HepG2 (cell line): ENCODE measurements around the gene PRR29. TPM values are rescaled to one million over a fixed set of nuclear protein-coding genes. Genes with fewer than 3 reads are reported as not detected.

Experiments
- ADNP ChIP-seq: sonication (generic); formaldehyde crosslinking; IDR thresholded peaks from 2 replicates; pipeline ENCODE4 v1.4.0; 2020; ENCODE audit warnings: missing genetic modification reagents
- BRCA1 ChIP-seq: sonication (generic); formaldehyde crosslinking; IDR thresholded peaks from 2 replicates; pipeline ENCODE4 v1.4.0; 2020; ENCODE audit warnings: missing genetic modification reagents
- ERF ChIP-seq: IDR thresholded peaks from 2 replicates; pipeline ENCODE4 v1.6.1; 2018; ENCODE audit warnings: missing biosample characterization, missing genetic modification reagents
- HNRNPLL ChIP-seq: fragments of 200-400 bp; formaldehyde crosslinking; IDR thresholded peaks from 2 replicates; pipeline ENCODE4 v1.6.1; 2017; ENCODE audit warnings: mild to moderate bottlenecking, low read depth, low read length; ENCODE audit not compliant: poor library complexity, severe bottlenecking
- KAT8 ChIP-seq: IDR thresholded peaks from 2 replicates; pipeline ENCODE4 v1.6.1; 2016; ENCODE audit warnings: missing genetic modification reagents, missing compliant biosample characterization
- MEF2D ChIP-seq: sonication (generic); formaldehyde crosslinking; IDR thresholded peaks from 2 replicates; pipeline ENCODE4 v1.5.1; 2020; ENCODE audit warnings: mild to moderate bottlenecking, missing genetic modification reagents
- NONO ChIP-seq, 2 experiments: fragments of 450-650 bp in 1 of 2; sonication (generic) in 1 of 2; formaldehyde crosslinking in 1 of 2; IDR thresholded peaks in 1 of 2; conservative IDR thresholded peaks in 1 of 2; 2 replicates each; pipeline versions ENCODE4 v1.6.1 to v1.8.0; 2017 to 2022; ENCODE audit warnings: mild to moderate bottlenecking in 1 of 2, missing genetic modification reagents in 1 of 2, moderate library complexity in 1 of 2
- SYNCRIP ChIP-seq: fragments of 200-400 bp; formaldehyde crosslinking; IDR thresholded peaks from 2 replicates; pipeline ENCODE4 v1.6.1; 2018; ENCODE audit warnings: mild to moderate bottlenecking, low read depth, low read length; ENCODE audit not compliant: insufficient read depth
- ZBTB20 ChIP-seq: sonication (generic); formaldehyde crosslinking; IDR thresholded peaks from 2 replicates; pipeline ENCODE4 v1.8.1; 2023; ENCODE audit warnings: missing genetic modification reagents, low read depth, mild to moderate bottlenecking, borderline replicate concordance
- ZEB1 ChIP-seq: IDR thresholded peaks from 2 replicates; pipeline ENCODE4 v1.6.1; 2012; ENCODE audit warnings: mild to moderate bottlenecking, low read depth, inconsistent platforms; ENCODE audit not compliant: insufficient replicate concordance
- ZNF251 ChIP-seq: sonication (generic); formaldehyde crosslinking; IDR thresholded peaks from 2 replicates; pipeline ENCODE4 v1.9.0; 2021; ENCODE audit warnings: mild to moderate bottlenecking, missing genetic modification reagents
- ZNF33B ChIP-seq: sonication (generic); formaldehyde crosslinking; IDR thresholded peaks from 2 replicates; pipeline ENCODE4 v1.5.1; 2020; ENCODE audit warnings: mild to moderate bottlenecking, missing genetic modification reagents
- ZNF44 ChIP-seq: sonication (generic); formaldehyde crosslinking; IDR thresholded peaks from 2 replicates; pipeline ENCODE4 v1.5.1; 2020; ENCODE audit warnings: mild to moderate bottlenecking, missing genetic modification reagents
- ZNF549 ChIP-seq: sonication (generic); formaldehyde crosslinking; IDR thresholded peaks from 2 replicates; pipeline ENCODE4 v1.5.0; 2020; ENCODE audit warnings: missing genetic modification reagents
- ZNF556 ChIP-seq: sonication (generic); formaldehyde crosslinking; IDR thresholded peaks from 2 replicates; pipeline ENCODE4 v1.4.0; 2020; ENCODE audit warnings: mild to moderate bottlenecking, missing genetic modification reagents, borderline replicate concordance
- ZNF563 ChIP-seq: sonication (generic); formaldehyde crosslinking; IDR thresholded peaks from 2 replicates; pipeline ENCODE4 v1.8.0; 2022; ENCODE audit warnings: mild to moderate bottlenecking, moderate library complexity, missing genetic modification reagents
- ZNF747 ChIP-seq: sonication (generic); formaldehyde crosslinking; IDR thresholded peaks from 2 replicates; pipeline ENCODE4 v1.8.1; 2023; ENCODE audit warnings: missing genetic modification reagents, mild to moderate bottlenecking, borderline replicate concordance
- ZZZ3 ChIP-seq: sonication (generic); formaldehyde crosslinking; IDR thresholded peaks from 2 replicates; pipeline ENCODE4 v1.4.0; 2020; ENCODE audit warnings: missing genetic modification reagents, mild to moderate bottlenecking, borderline replicate concordance
- polyA plus RNA-seq, 8 experiments: library from polyadenylated mRNA; depleted of rRNA in 3 of 8; stranded (reverse) in 7 of 8; unstranded in 1 of 8; fragments of >200 nt; fragmentation: Illumina TruSeq in 4 of 8; extraction: Trizol in 4 of 8; gene quantifications; 2 replicates each; pipeline versions ENCODE4 v1.2.1 to v1.2.3, GENCODE V29; 2011 to 2016; ENCODE audit warnings: low read depth in 4 of 8, missing spikeins in 1 of 8, mixed read lengths in 1 of 8; ENCODE audit not compliant: insufficient read depth in 1 of 8
- total RNA-seq, 5 experiments: library from RNA; depleted of rRNA; stranded (reverse); fragments of >200 nt; fragmentation: Illumina TruSeq; extraction: Trizol; gene quantifications; 2 replicates each; pipeline ENCODE4 v1.2.3, GENCODE V29; 2016; ENCODE audit warnings: low read depth in 1 of 5
- TF ChIP-seq, protein P1 (sequence below): sonication (generic); formaldehyde crosslinking; IDR thresholded peaks from 2 replicates; pipeline ENCODE4 v1.5.0; 2020; ENCODE audit warnings: missing genetic modification reagents, mild to moderate bottlenecking, borderline replicate concordance
- TF ChIP-seq, protein P2 (sequence below): sonication (generic); formaldehyde crosslinking; conservative IDR thresholded peaks from 2 replicates; pipeline ENCODE4 v1.4.0; 2020; ENCODE audit warnings: mild to moderate bottlenecking, missing genetic modification reagents, moderate library complexity
- TF ChIP-seq, protein P3 (sequence below): IDR thresholded peaks from 2 replicates; pipeline ENCODE4 v1.6.1; 2016; ENCODE audit warnings: missing genetic modification reagents, missing compliant biosample characterization
- TF ChIP-seq, protein P4 (sequence below): sonication (generic); formaldehyde crosslinking; IDR thresholded peaks from 2 replicates; pipeline ENCODE4 v1.5.0; 2020; ENCODE audit warnings: mild to moderate bottlenecking, missing genetic modification reagents, borderline replicate concordance

The PRR29 gene
- total and polyA plus RNA-seq, 2 of the 13 experiments (the other 11 are each of a cell fraction or from before 2014, with no cell fraction given): 0.07 to 0.20 TPM

DNA sequence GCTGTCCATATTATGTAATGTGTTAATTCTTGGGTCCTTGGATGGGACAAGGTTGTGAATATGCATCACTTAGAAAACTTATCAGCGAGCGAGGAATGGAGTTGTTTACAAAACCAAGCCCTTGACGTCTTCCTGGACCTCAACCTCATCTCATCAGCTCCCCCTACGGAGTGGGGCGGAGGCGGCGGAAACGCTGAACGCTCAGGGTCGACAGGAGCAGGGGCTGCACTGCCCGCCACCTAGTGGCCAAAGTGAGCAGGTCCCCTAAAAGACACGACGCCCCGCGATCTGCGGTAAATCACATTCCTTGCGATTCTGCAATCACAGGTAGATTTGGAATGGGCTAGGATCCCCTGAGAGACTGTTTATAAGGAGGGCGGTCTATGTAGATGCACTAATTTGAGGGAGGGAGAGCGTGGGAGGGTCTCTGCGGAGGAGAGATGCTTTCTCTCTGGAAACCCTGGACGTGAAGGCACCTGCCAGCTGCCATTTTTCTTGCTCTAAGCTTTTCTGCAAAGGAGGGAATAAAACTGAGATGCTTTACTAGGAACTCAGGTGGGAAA lies 27.7 kb downstream of the PRR29 start (continued):
- no peak for TF ChIP-seq ZZZ3 (CRISPR knock-in tag)
- TF ChIP-seq, protein P1, sequence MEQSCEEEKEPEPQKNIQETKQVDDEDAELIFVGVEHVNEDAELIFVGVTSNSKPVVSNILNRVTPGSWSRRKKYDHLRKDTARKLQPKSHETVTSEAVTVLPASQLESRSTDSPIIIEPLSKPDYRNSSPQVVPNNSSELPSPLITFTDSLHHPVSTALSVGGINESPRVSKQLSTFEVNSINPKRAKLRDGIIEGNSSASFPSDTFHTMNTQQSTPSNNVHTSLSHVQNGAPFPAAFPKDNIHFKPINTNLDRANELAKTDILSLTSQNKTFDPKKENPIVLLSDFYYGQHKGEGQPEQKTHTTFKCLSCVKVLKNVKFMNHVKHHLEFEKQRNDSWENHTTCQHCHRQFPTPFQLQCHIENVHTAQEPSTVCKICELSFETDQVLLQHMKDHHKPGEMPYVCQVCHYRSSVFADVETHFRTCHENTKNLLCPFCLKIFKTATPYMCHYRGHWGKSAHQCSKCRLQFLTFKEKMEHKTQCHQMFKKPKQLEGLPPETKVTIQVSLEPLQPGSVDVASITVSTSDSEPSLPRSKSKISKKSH (CRISPR knock-in tag): 0 out of 2 replicates have a peak, but pooled peaks have one; percentile 59
- TF ChIP-seq ZNF33B (CRISPR knock-in tag): 0 out of 2 replicates have a peak, but pooled peaks have one; percentile 35
- TF ChIP-seq ADNP (CRISPR knock-in tag): peak; percentile 87; the same call in 1 of the 2 replicates
- no peak for TF ChIP-seq MEF2D (CRISPR knock-in tag)
- TF ChIP-seq ZEB1: peak; percentile 56
- TF ChIP-seq BRCA1 (CRISPR knock-in tag): no peak
- TF ChIP-seq ZNF549: no peak
- TF ChIP-seq KAT8 (CRISPR knock-in tag): peak; percentile 71
- no peak for TF ChIP-seq NONO (IDR thresholded peaks at IDR 0.05)
- 0 out of 2 replicates have a peak, but pooled peaks have one; percentile 33 for TF ChIP-seq NONO (CRISPR knock-in tag; conservative IDR thresholded peaks at IDR 0.05)
- TF ChIP-seq SYNCRIP: no peak
- TF ChIP-seq, protein P2, sequence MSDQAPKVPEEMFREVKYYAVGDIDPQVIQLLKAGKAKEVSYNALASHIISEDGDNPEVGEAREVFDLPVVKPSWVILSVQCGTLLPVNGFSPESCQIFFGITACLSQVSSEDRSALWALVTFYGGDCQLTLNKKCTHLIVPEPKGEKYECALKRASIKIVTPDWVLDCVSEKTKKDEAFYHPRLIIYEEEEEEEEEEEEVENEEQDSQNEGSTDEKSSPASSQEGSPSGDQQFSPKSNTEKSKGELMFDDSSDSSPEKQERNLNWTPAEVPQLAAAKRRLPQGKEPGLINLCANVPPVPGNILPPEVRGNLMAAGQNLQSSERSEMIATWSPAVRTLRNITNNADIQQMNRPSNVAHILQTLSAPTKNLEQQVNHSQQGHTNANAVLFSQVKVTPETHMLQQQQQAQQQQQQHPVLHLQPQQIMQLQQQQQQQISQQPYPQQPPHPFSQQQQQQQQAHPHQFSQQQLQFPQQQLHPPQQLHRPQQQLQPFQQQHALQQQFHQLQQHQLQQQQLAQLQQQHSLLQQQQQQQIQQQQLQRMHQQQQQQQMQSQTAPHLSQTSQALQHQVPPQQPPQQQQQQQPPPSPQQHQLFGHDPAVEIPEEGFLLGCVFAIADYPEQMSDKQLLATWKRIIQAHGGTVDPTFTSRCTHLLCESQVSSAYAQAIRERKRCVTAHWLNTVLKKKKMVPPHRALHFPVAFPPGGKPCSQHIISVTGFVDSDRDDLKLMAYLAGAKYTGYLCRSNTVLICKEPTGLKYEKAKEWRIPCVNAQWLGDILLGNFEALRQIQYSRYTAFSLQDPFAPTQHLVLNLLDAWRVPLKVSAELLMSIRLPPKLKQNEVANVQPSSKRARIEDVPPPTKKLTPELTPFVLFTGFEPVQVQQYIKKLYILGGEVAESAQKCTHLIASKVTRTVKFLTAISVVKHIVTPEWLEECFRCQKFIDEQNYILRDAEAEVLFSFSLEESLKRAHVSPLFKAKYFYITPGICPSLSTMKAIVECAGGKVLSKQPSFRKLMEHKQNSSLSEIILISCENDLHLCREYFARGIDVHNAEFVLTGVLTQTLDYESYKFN (CRISPR knock-in tag): no peak
- TF ChIP-seq ZBTB20 (CRISPR knock-in tag): no peak; the same call in 1 of the 2 replicates
- no peak for TF ChIP-seq ZNF251 (CRISPR knock-in tag)
- peak; percentile 78; the same call in 1 of the 2 replicates for TF ChIP-seq ERF (CRISPR knock-in tag)
- no peak for TF ChIP-seq ZNF563 (CRISPR knock-in tag)
- TF ChIP-seq, protein P3, sequence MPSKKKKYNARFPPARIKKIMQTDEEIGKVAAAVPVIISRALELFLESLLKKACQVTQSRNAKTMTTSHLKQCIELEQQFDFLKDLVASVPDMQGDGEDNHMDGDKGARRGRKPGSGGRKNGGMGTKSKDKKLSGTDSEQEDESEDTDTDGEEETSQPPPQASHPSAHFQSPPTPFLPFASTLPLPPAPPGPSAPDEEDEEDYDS (CRISPR knock-in tag): peak; percentile 54; the same call in 1 of the 2 replicates
- TF ChIP-seq ZNF556: no peak
- TF ChIP-seq, protein P4, sequence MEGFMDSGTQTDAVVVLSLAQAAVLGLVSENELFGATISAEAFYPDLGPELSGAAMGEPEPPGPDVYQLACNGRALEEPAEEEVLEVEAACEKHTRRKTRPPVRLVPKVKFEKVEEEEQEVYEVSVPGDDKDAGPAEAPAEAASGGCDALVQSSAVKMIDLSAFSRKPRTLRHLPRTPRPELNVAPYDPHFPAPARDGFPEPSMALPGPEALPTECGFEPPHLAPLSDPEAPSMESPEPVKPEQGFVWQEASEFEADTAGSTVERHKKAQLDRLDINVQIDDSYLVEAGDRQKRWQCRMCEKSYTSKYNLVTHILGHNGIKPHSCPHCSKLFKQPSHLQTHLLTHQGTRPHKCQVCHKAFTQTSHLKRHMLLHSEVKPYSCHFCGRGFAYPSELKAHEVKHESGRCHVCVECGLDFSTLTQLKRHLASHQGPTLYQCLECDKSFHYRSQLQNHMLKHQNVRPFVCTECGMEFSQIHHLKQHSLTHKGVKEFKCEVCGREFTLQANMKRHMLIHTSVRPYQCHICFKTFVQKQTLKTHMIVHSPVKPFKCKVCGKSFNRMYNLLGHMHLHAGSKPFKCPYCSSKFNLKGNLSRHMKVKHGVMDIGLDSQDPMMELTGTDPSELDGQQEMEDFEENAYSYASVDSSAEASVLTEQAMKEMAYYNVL (CRISPR knock-in tag): no peak
- TF ChIP-seq ZNF747: no peak
- TF ChIP-seq ZNF44 (CRISPR knock-in tag): peak; percentile 76; the same call in 1 of the 2 replicates
- TF ChIP-seq HNRNPLL: peak; percentile 76
